SK-N-SH treated with all-trans-retinoic acid at 6 μM for 48 hours (cell line): Measurements from ENCODE around the gene SLC38A8.

ENCODE experiments used
- ATAC-seq: fragments of 200-7000 bp; cut with Tn5 transposase; 3 replicates; pipeline ENCODE4 v1.9.1; 2020; ENCODE audit warnings: mild to moderate bottlenecking, moderate library complexity
- ARNTL ChIP-seq: fragments of 450-650 bp; formaldehyde crosslinking; IDR thresholded peaks from 2 replicates; pipeline ENCODE4 v1.5.0; 2020; ENCODE audit warnings: low read depth, mild to moderate bottlenecking, moderate library complexity, borderline replicate concordance
- POU6F1 ChIP-seq: fragments of 250-450 bp; sonication (Bioruptor Pico); IDR thresholded peaks from 2 replicates; pipeline ENCODE4 v1.8.0; 2021; ENCODE audit warnings: low read depth, mild to moderate bottlenecking, moderate library complexity, borderline replicate concordance
- PPARA ChIP-seq: fragments of 250-450 bp; sonication (Bioruptor Pico); IDR thresholded peaks from 2 replicates; pipeline ENCODE4 v1.5.0; 2020; ENCODE audit warnings: mild to moderate bottlenecking, borderline replicate concordance
- RARB ChIP-seq: fragments of 250-450 bp; sonication (Bioruptor Pico); IDR thresholded peaks from 2 replicates; pipeline ENCODE4 v1.8.0; 2021; ENCODE audit warnings: mild to moderate bottlenecking, moderate library complexity
- ZNF70 ChIP-seq: fragments of 450-650 bp; formaldehyde crosslinking; IDR thresholded peaks from 2 replicates; pipeline ENCODE4 v1.5.0; 2020; ENCODE audit warnings: mild to moderate bottlenecking, moderate library complexity

The SLC38A8 gene

GRCh38 chr16:83960521-83961249 lies 81.9 kb downstream of the SLC38A8 start:
- ATAC-seq: no peak
- TF ChIP-seq RARB (CRISPR knock-in tag) (no peak), POU6F1 (no peak), ARNTL (no peak), ZNF70 (no peak), PPARA (CRISPR knock-in tag) (no peak)
